CD4-positive, alpha-beta T cell treated with Interleukin-4 for 1 hour (primary cell): ENCODE data around the gene RBMS2.

Experiments
- DNase-seq, 2 donors: peaks; one replicate each; pipeline ENCODE4 v3.0.0-alpha.2; 2020 to 2022

Gene RBMS2

GRCh38 chr12:56589783-56590182 is 68.2 kb downstream of the RBMS2 start:
- DNase-seq = no peak

GRCh38 chr12:56590237-56590830 is 68.7 kb downstream of the RBMS2 start:
- no peak for DNase-seq

GRCh38 chr12:56591126-56591525 is 69.5 kb downstream of the RBMS2 start:
- DNase-seq = no peak

GRCh38 chr12:56591961-56592360 is 70.3 kb downstream of the RBMS2 start:
- DNase-seq = no peak

GRCh38 chr12:56593909-56594621 is 72.4 kb downstream of the RBMS2 start:
- peak; percentile 67 for DNase-seq

- DNase-seq = no peak
Observed at GRCh38 chr12:56596815-56597214, 75.2 kb downstream of the RBMS2 start.

GRCh38 chr12:56599041-56599440 is 77.4 kb downstream of the RBMS2 start:
- DNase-seq = no peak

GRCh38 chr12:56599797-56600196 is 78.2 kb downstream of the RBMS2 start:
- no peak for DNase-seq

GRCh38 chr12:56600753-56601152 is 79.1 kb downstream of the RBMS2 start:
- DNase-seq = no peak

GRCh38 chr12:56601503-56601902 is 79.9 kb downstream of the RBMS2 start:
- DNase-seq = peak; percentile 33 to 38

GRCh38 chr12:56602239-56602638 is 80.6 kb downstream of the RBMS2 start:
- DNase-seq = no peak

- no peak for DNase-seq
Observed at GRCh38 chr12:56604355-56604754, 82.7 kb downstream of the RBMS2 start.

- DNase-seq = no peak
Observed at GRCh38 chr12:56614627-56615026, 93.0 kb downstream of the RBMS2 start.

- no peak for DNase-seq
Observed at GRCh38 chr12:56616244-56616643, 94.6 kb downstream of the RBMS2 start.

GRCh38 chr12:56616925-56617324 is 95.3 kb downstream of the RBMS2 start:
- DNase-seq = no peak

- DNase-seq = no peak
Observed at GRCh38 chr12:56622535-56622934, 100.9 kb downstream of the RBMS2 start.

- DNase-seq = no peak
Observed at GRCh38 chr12:56626701-56627100, 105.1 kb downstream of the RBMS2 start.

- DNase-seq = peak; percentile 74 to 79
Observed at GRCh38 chr12:56628671-56629458, 107.2 kb downstream of the RBMS2 start.

GRCh38 chr12:56629459-56630179 is 108.0 kb downstream of the RBMS2 start:
- DNase-seq = peak; percentile 53 to 61

GRCh38 chr12:56630180-56630632 is 108.6 kb downstream of the RBMS2 start, which contains the start of gene BAZ2A:
Gene BAZ2A, minus strand, starts transcription at chr12:56630326. Its CDS starts 12,796 bp downstream, at chr12:56617530.
- peak; percentile 85 for DNase-seq

GRCh38 chr12:56631790-56632700 is 110.4 kb downstream of the RBMS2 start:
- DNase-seq = peak; percentile 57 to 61
